Progenitor cell of endocrine pancreas (in vitro differentiated cells): Measurements from ENCODE around the gene KDR. TPM values are rescaled to one million over a fixed set of nuclear protein-coding genes. Genes with fewer than 3 reads are reported as not detected.
A peak's percentile ranks its signal among the peaks of the same experiment; 100 is the strongest.

Source experiments
- DNase-seq: peaks from one replicate; pipeline ENCODE4 v3.0.0; 2021; ENCODE audit warnings: low spot score; ENCODE audit not compliant: unreplicated experiment
- H3K27ac Mint-ChIP-seq: 2 replicates; pipeline ENCODE4 v1.8.0; 2021; ENCODE audit warnings: mild to moderate bottlenecking, moderate library complexity, mixed read lengths
- H3K27me3 Mint-ChIP-seq: 2 replicates; pipeline ENCODE4 v1.8.0; 2021; ENCODE audit warnings: mixed read lengths
- H3K36me3 Mint-ChIP-seq: 2 replicates; pipeline ENCODE4 v1.8.0; 2022; ENCODE audit warnings: mixed read lengths; ENCODE audit not compliant: insufficient read depth
- H3K4me1 Mint-ChIP-seq: 2 replicates; pipeline ENCODE4 v1.8.0; 2021; ENCODE audit warnings: low read depth, mixed read lengths
- H3K4me3 Mint-ChIP-seq: 2 replicates; pipeline ENCODE4 v1.8.0; 2021; ENCODE audit warnings: low read depth, mild to moderate bottlenecking, moderate library complexity, mixed read lengths
- H3K9me3 Mint-ChIP-seq: 2 replicates; pipeline ENCODE4 v1.8.0; 2021; ENCODE audit warnings: low read depth, mixed read lengths
- total RNA-seq: library from RNA; stranded (reverse); gene quantifications from 2 replicates; pipeline ENCODE4 v1.2.1, GENCODE V29; 2021
- TF ChIP-seq, protein P1 (sequence below): fragments of 200-600 bp; sonication (generic); IDR thresholded peaks from one replicate; pipeline ENCODE4 v1.5.0; 2021; ENCODE audit warnings: antibody characterized with exemption, mild to moderate bottlenecking; ENCODE audit not compliant: unreplicated experiment

The KDR gene
- total RNA-seq, 1 donor from 2014 or later = 0.22 TPM

DNA sequence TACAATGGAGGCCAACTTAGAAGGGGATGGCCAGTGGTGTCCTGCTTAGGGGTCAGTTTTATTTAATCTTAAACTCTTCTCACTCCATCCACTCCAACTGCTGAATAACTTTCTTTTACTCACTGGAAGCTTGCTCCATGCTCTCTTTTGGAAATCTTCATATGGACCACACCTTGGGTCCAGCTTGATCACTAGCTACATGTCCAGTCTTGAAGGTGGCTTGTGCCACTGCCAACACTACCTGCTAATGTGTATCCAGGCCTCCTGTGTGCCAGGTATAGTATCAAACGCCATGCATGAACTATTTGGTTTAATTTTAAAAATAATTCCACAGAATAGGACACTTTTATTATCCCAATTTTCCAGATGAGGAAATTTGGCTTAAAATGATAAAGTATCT lies 37.0 kb upstream of the KDR start:
- peaks cover 17% of the 10 kb centered on the region for H3K27me3 Mint-ChIP-seq
- TF ChIP-seq, protein P1, sequence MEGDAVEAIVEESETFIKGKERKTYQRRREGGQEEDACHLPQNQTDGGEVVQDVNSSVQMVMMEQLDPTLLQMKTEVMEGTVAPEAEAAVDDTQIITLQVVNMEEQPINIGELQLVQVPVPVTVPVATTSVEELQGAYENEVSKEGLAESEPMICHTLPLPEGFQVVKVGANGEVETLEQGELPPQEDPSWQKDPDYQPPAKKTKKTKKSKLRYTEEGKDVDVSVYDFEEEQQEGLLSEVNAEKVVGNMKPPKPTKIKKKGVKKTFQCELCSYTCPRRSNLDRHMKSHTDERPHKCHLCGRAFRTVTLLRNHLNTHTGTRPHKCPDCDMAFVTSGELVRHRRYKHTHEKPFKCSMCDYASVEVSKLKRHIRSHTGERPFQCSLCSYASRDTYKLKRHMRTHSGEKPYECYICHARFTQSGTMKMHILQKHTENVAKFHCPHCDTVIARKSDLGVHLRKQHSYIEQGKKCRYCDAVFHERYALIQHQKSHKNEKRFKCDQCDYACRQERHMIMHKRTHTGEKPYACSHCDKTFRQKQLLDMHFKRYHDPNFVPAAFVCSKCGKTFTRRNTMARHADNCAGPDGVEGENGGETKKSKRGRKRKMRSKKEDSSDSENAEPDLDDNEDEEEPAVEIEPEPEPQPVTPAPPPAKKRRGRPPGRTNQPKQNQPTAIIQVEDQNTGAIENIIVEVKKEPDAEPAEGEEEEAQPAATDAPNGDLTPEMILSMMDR = no peak
- H3K4me3 Mint-ChIP-seq = no peak overlapping the region
- H3K9me3 Mint-ChIP-seq = peaks cover 3% of the 10 kb centered on the region
- H3K4me1 Mint-ChIP-seq = no peaks in the 10 kb centered on the region
- H3K27ac Mint-ChIP-seq = no peak overlapping the region
- H3K36me3 Mint-ChIP-seq = no peaks in the 10 kb centered on the region
- DNase-seq = no peak

DNA sequence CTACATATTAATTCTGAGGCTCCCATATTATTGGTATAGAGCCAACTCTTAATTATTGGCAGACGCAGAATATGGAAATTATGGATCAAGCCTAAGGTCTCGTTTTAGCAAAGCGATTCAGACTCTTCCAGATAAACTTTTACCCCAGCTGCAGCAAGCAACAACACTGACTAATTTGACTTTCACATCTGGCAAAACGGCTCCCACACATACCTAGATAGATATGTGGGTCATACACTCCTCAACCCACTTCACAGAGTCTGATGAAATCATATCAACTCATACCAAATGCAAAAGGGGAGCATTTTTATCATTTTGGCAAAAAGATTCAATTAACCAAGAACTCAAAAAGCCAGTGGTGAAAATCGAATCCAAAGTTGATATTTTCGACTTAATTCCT lies 36.3 kb upstream of the KDR start:
- Mint-ChIP-seq H3K4me1 (no peaks in the 10 kb centered on the region), H3K27me3 (peaks cover 22% of the 10 kb centered on the region), H3K9me3 (no peaks in the 10 kb centered on the region), H3K4me3 (no peak overlapping the region), H3K27ac (no peak overlapping the region), H3K36me3 (no peaks in the 10 kb centered on the region)
- TF ChIP-seq, protein P1 = no peak
- no peak for DNase-seq

DNA sequence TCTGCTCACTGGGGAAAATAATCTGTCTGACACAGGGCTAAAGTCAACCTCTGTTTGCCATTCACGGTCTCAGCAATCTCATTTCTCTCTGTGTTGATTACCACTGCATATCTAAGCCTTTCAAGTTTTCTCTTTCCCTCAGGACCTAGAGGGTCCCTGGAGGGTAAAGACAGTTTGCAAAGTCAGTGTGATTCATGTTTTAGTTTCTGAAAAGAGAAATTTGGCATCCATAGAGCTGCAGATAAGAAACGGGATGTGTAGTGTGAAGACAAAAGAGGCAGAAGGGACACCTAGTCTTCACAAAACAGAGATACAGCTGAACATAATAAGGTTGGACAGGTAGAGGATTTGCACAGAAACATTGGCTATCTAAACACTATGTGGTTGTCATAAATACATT lies 34.5 kb upstream of the KDR start:
- no peaks in the 10 kb centered on the region for H3K9me3 Mint-ChIP-seq
- peaks cover 22% of the 10 kb centered on the region for H3K27me3 Mint-ChIP-seq
- H3K4me3 Mint-ChIP-seq = no peak overlapping the region
- H3K27ac Mint-ChIP-seq = no peak overlapping the region
- H3K4me1 Mint-ChIP-seq = no peaks in the 10 kb centered on the region
- TF ChIP-seq, protein P1 = no peak
- DNase-seq = no peak
- H3K36me3 Mint-ChIP-seq = no peaks in the 10 kb centered on the region

DNA sequence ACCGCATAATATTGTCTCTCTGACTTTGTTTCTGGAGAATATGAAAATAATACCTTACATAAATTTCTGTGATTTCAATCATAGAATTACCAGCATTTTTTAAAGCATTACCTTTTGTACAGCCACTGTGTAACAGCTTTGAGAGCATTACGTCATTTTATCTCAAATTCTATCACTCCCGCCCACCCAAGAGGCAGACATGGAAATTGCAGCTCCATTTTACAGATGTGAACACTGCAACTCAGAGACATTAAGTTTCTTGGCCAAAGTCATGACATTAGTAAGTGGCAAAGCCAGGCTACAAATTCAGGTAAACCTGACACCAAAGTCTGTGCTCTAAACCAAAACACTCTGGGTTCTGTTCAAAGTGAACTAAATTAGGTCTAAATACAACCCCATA lies 33.6 kb upstream of the KDR start:
- H3K36me3 Mint-ChIP-seq = no peaks in the 10 kb centered on the region
- H3K27ac Mint-ChIP-seq = no peak overlapping the region
- TF ChIP-seq, protein P1 = no peak
- no peak overlapping the region for H3K4me3 Mint-ChIP-seq
- H3K27me3 Mint-ChIP-seq = peaks cover 22% of the 10 kb centered on the region
- H3K4me1 Mint-ChIP-seq = no peaks in the 10 kb centered on the region
- H3K9me3 Mint-ChIP-seq = no peaks in the 10 kb centered on the region
- no peak for DNase-seq

DNA sequence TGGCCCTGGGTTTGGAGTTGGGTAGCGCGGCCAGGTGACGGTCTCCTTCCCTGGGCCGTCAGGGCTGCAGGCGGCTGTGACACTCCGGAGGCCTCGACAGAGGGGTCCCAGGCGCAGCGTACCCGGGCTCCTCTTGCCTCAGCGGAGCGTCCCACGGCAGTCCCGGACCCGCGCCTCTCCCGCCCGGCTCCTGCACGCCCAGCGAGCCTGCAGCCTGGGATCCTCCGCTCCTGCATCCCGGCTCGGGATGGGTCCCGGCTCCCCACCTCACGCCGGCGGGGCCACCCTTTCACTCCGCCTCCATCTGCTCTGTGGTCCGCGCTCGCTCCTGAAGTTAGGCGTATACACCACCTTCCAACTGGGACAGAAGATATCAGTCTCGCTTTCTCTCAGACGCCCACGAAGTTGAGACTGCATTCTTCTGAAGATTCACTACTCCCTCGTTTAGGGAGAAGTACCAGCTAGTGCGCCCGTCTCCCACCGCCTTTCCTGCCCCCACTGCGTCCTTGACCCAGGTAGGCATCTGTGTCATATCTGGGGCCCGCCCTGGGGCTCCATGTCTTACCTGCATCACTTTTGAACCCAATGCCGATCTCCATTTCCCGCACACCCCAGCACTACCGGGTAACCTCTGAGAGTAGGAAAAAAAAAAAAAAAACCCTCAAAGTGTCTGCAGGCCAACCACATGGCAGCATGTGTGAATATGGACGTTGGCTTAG lies 32.3 kb upstream of the KDR start:
- DNase-seq = no peak
- H3K36me3 Mint-ChIP-seq = no peaks in the 10 kb centered on the region
- TF ChIP-seq, protein P1 = no peak
- H3K27me3 Mint-ChIP-seq = peaks cover 22% of the 10 kb centered on the region
- H3K27ac Mint-ChIP-seq = no peak overlapping the region
- no peaks in the 10 kb centered on the region for H3K9me3 Mint-ChIP-seq
- no peaks in the 10 kb centered on the region for H3K4me1 Mint-ChIP-seq
- H3K4me3 Mint-ChIP-seq = peak overlapping the region; percentile 61
